ENCODE measurements around the gene DHRS9.

DNA sequence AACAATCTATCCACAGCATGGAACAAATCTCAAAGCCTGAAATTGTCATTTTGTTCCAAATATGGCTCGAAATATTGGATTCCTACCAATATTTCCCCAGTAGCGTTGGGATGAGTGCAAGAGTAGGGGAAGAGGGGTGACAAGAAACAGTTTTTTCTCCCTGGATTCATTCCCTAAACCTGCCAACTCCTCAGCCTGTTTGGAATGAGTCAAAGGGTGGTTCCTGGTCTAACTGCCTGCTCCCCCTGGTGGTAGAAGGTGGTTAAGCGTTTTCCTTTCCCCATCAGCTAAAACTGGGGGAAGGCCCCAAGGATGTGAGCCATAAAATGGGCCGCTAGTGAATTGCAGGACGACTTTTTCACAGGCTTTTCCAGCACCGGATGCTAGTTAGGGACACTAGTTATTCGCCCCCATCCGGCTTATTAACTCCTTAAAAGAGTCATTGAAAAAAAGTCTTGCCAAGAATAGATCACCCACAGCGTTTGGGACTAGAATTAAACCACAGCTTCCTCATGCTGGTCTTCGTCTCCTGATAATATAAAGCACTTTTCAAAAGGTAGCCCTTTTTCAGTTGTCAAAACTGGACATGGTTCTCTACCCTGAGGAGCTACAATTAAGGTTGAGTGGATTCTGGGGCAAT is 72.5 kb downstream of the DHRS9 start:
- no peak for TF ChIP-seq ZNF8 (CRISPR knock-in tag; IDR thresholded peaks at IDR 0.05)
- no peak for TF ChIP-seq CSDC2 (CRISPR knock-in tag; IDR thresholded peaks at IDR 0.05)
- TF ChIP-seq, protein P1, sequence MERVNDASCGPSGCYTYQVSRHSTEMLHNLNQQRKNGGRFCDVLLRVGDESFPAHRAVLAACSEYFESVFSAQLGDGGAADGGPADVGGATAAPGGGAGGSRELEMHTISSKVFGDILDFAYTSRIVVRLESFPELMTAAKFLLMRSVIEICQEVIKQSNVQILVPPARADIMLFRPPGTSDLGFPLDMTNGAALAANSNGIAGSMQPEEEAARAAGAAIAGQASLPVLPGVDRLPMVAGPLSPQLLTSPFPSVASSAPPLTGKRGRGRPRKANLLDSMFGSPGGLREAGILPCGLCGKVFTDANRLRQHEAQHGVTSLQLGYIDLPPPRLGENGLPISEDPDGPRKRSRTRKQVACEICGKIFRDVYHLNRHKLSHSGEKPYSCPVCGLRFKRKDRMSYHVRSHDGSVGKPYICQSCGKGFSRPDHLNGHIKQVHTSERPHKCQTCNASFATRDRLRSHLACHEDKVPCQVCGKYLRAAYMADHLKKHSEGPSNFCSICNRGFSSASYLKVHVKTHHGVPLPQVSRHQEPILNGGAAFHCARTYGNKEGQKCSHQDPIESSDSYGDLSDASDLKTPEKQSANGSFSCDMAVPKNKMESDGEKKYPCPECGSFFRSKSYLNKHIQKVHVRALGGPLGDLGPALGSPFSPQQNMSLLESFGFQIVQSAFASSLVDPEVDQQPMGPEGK (CRISPR knock-in tag; IDR thresholded peaks at IDR 0.05; ENCODE audit: borderline replicate concordance), result no peak
- TF ChIP-seq ARNTL (CRISPR knock-in tag; IDR thresholded peaks at IDR 0.05; ENCODE audit: borderline replicate concordance, low read depth), result no peak
- no peak for TF ChIP-seq ESRRG (CRISPR knock-in tag; IDR thresholded peaks at IDR 0.05)
- TF ChIP-seq ZNF70 (CRISPR knock-in tag; IDR thresholded peaks at IDR 0.05), result no peak
- no peak for TF ChIP-seq BACH2 (CRISPR knock-in tag; IDR thresholded peaks at IDR 0.05; ENCODE audit: borderline replicate concordance)
- no peak for TF ChIP-seq SNAI2 (CRISPR knock-in tag; IDR thresholded peaks at IDR 0.05)
- TF ChIP-seq ZFP30 (CRISPR knock-in tag; IDR thresholded peaks at IDR 0.05), result no peak
- TF ChIP-seq CREB5 (CRISPR knock-in tag; IDR thresholded peaks at IDR 0.05; ENCODE audit: low read depth), result no peak
- no peak for TF ChIP-seq RARB (CRISPR knock-in tag; IDR thresholded peaks at IDR 0.05)
- TF ChIP-seq OSR1 (CRISPR knock-in tag; IDR thresholded peaks at IDR 0.05), result no peak

All from SK-N-SH treated with all-trans-retinoic acid at 6 μM for 48 hours (cell line).